HCT116 (cell line): Measurements from ENCODE around the gene EVI5. TPM values are rescaled to one million over a fixed set of nuclear protein-coding genes. Genes with fewer than 3 reads are reported as not detected.

ENCODE experiments used
- ATAC-seq: fragments of 200-7000 bp; cut with Tn5 transposase; 2 replicates; pipeline ENCODE4 v1.9.1; 2020; ENCODE audit warnings: mild to moderate bottlenecking, moderate library complexity
- BruUV-seq: library from RNA; stranded (reverse); fragments of 400-500 nt; replicated peaks from 2 replicates; lab custom pipeline; 2021; lab: Mats Ljungman, UMichigan
- CTCF ChIA-PET: fragments of 300-600 bp; sonication (Branson Sonifier 250); formaldehyde crosslinking; loops from one replicate; lab custom pipeline; 2021; ENCODE audit warnings: antibody characterized with exemption; lab: Charles Lee
- POLR2A ChIA-PET: fragments of 300-600, 350-600 bp; sonication (Branson Sonifier 250); formaldehyde crosslinking; loops from one replicate; lab custom pipeline; 2021; ENCODE audit warnings: antibody characterized with exemption; lab: Charles Lee
- RAD21 ChIA-PET, 2 experiments: fragments of 300-600 bp; sonication (Branson Sonifier 250); formaldehyde crosslinking; loops; one replicate each; lab custom pipeline; 2023; ENCODE audit warnings: low total read pairs in 2 of 2; ENCODE audit not compliant: uncharacterized antibody in 2 of 2, unreplicated experiment in 2 of 2, low non-redundant PET in 1 of 2; lab: Charles Lee
- DNase-seq: peaks from one replicate; pipeline ENCODE4 v3.0.0-alpha.2; 2010; ENCODE audit warnings: low read depth, low spot score
- H2AFZ ChIP-seq: fragments of 200-600 bp; shearing (Covaris generic), sonication (generic); 2 replicates; pipeline ENCODE4 v1.6.1; 2017; ENCODE audit warnings: low read depth, mixed run types, mixed read lengths, antibody characterized with exemption, low read length; ENCODE audit not compliant: poor library complexity, severe bottlenecking
- H3K27ac ChIP-seq: 2 replicates; pipeline ENCODE4 v1.5.1; 2012; ENCODE audit warnings: low read depth, low read length
- H3K27me3 ChIP-seq: fragments of 200-600 bp; sonication (generic); 2 replicates; pipeline ENCODE4 v1.6.1; 2016; ENCODE audit warnings: mixed run types, low read length, mixed read lengths; ENCODE audit not compliant: insufficient read depth
- H3K36me3 ChIP-seq, 2 experiments: fragments of 200-500 bp in 1 of 2; fragments of 200-600 bp in 1 of 2; sonication (Bioruptor generic) in 1 of 2; sonication (generic) in 1 of 2; 2 replicates each; pipeline versions ENCODE4 v1.5.1 to v1.6.1; 2014 to 2016; ENCODE audit warnings: low read length in 2 of 2, inconsistent platforms in 1 of 2, mixed read lengths in 1 of 2, mixed run types in 1 of 2; ENCODE audit not compliant: insufficient read depth in 2 of 2, control insufficient read depth in 1 of 2
- H3K4me1 ChIP-seq, 2 experiments: fragments of 200-600 bp in 1 of 2; sonication (generic) in 1 of 2; 2 replicates each; pipeline versions ENCODE4 v1.5.1 to v1.6.1; 2012 to 2017; ENCODE audit warnings: low read length in 2 of 2, inconsistent platforms in 1 of 2, mild to moderate bottlenecking in 1 of 2, mixed read lengths in 1 of 2, mixed run types in 1 of 2, moderate library complexity in 1 of 2; ENCODE audit not compliant: insufficient read depth in 2 of 2, control insufficient read depth in 1 of 2
- H3K4me2 ChIP-seq: fragments of 200-600 bp; sonication (generic); 2 replicates; pipeline ENCODE4 v1.6.1; 2017; ENCODE audit warnings: mixed run types, low read length, mixed read lengths
- H3K4me3 ChIP-seq, 2 experiments: fragments of 200-600 bp in 1 of 2; sonication (generic) in 1 of 2; replicated peaks in 1 of 2; 2 replicates each; pipeline ENCODE4 v1.5.1; 2011 to 2016; ENCODE audit warnings: low read length in 2 of 2, control low read depth in 1 of 2, low read depth in 1 of 2, mild to moderate bottlenecking in 1 of 2, mixed read lengths in 1 of 2, mixed run types in 1 of 2
- H3K79me2 ChIP-seq: fragments of 200-600 bp; sonication (generic); 2 replicates; pipeline ENCODE4 v1.6.1; 2017; ENCODE audit warnings: mild to moderate bottlenecking, mixed run types, low read length, moderate library complexity, mixed read lengths; ENCODE audit not compliant: insufficient read depth
- H3K9ac ChIP-seq: fragments of 200-600 bp; sonication (generic); 2 replicates; pipeline ENCODE4 v1.6.1; 2016; ENCODE audit warnings: low read length, mixed read lengths
- H3K9me2 ChIP-seq: fragments of 200-600 bp; sonication (generic), shearing (Covaris generic); 2 replicates; pipeline ENCODE4 v1.6.1; 2017; ENCODE audit warnings: mixed run types, mild to moderate bottlenecking, moderate library complexity; ENCODE audit not compliant: insufficient read depth
- H3K9me3 ChIP-seq, 2 experiments: fragments of 200-500 bp in 1 of 2; fragments of 200-600 bp in 1 of 2; sonication (Bioruptor generic) in 1 of 2; sonication (generic) in 1 of 2; 2 replicates each; pipeline ENCODE4 v1.6.1; 2014 to 2017; ENCODE audit warnings: low read length in 2 of 2, mixed read lengths in 2 of 2, inconsistent platforms in 1 of 2, low read depth in 1 of 2, mild to moderate bottlenecking in 1 of 2, mixed run types in 1 of 2, moderate library complexity in 1 of 2; ENCODE audit not compliant: control insufficient read depth in 1 of 2, insufficient read depth in 1 of 2
- H4K20me1 ChIP-seq: fragments of 200-600 bp; sonication (generic), shearing (Covaris generic); 2 replicates; pipeline ENCODE4 v1.6.1; 2017; ENCODE audit warnings: mixed run types, mild to moderate bottlenecking, moderate library complexity; ENCODE audit not compliant: insufficient read depth
- ATF3 ChIP-seq: IDR thresholded peaks from 2 replicates; pipeline ENCODE4 v1.6.1; 2012
- CEBPB ChIP-seq: IDR thresholded peaks from 2 replicates; pipeline ENCODE4 v1.6.1; 2012; ENCODE audit warnings: low read depth
- FOSL1 ChIP-seq: IDR thresholded peaks from 2 replicates; pipeline ENCODE4 v1.6.1; 2012; ENCODE audit warnings: low read depth
- JUND ChIP-seq: IDR thresholded peaks from 2 replicates; pipeline ENCODE4 v1.6.1; 2012
- MAX ChIP-seq: IDR thresholded peaks from 2 replicates; pipeline ENCODE4 v1.6.1; 2012
- POLR2A ChIP-seq: IDR thresholded peaks from 2 replicates; pipeline ENCODE4 v1.7.0; 2011; ENCODE audit warnings: borderline replicate concordance; ENCODE audit not compliant: insufficient read depth, insufficient read length; ENCODE audit errors: extremely low read depth
- SP1 ChIP-seq: IDR thresholded peaks from 2 replicates; pipeline ENCODE4 v1.6.1; 2012; ENCODE audit warnings: low read depth
- YY1 ChIP-seq: IDR thresholded peaks from 2 replicates; pipeline ENCODE4 v1.6.1; 2011; ENCODE audit warnings: low read length, low read depth, moderate library complexity, mild to moderate bottlenecking; ENCODE audit not compliant: insufficient replicate concordance; ENCODE audit errors: extremely low read depth
- ZBTB33 ChIP-seq: IDR thresholded peaks from 2 replicates; pipeline ENCODE4 v1.6.1; 2011; ENCODE audit warnings: mild to moderate bottlenecking, low read length, moderate library complexity; ENCODE audit not compliant: insufficient replicate concordance; ENCODE audit errors: extremely low read depth
- ZFX ChIP-seq: fragments of 450-650 bp; IDR thresholded peaks from 2 replicates; pipeline ENCODE4 v1.6.1; 2017
- ZNF274 ChIP-seq: fragments of 200-500 bp; sonication (Bioruptor generic); IDR thresholded peaks from 2 replicates; pipeline ENCODE4 v1.6.1; 2014; ENCODE audit warnings: mild to moderate bottlenecking, low read depth, low read length, inconsistent platforms
- intact Hi-C: fragments of 100-400 bp; cut with micrococcal nuclease; formaldehyde crosslinking; loops from 2 replicates; pipeline ENCODE4 v1.10.0; 2022
- total RNA-seq: library from RNA; stranded (reverse); gene quantifications from one replicate; pipeline ENCODE4 v1.2.1, GENCODE V29; 2021; ENCODE audit not compliant: unreplicated experiment

The EVI5 gene
- total RNA-seq, 1 experiment from 2014 or later: 21.8 TPM

GRCh38 chr1:92764116-92764515 is 20.8 kb downstream of the EVI5 start (continued):
- TF ChIP-seq ZBTB33 (no peak), MAX (no peak), YY1 (no peak), CEBPB (no peak), ZFX (no peak), FOSL1 (no peak), POLR2A (no peak)

- no peak overlapping the region for H3K4me2 ChIP-seq
- RAD21 ChIA-PET: no interaction called here
- CTCF ChIA-PET: interaction anchor here (1.7 kb wide), 1 partner anchor 13 kb away, joined by 6 read pairs; no protein-coding TSS in a partner anchor
Observed at GRCh38 chr1:92762355-92762754, 22.6 kb downstream of the EVI5 start.

More at GRCh38 chr1:92762355-92762754, 22.6 kb downstream of the EVI5 start:
- no peaks in the 10 kb centered on the region for H3K9me2 ChIP-seq
- BruUV-seq: no TSS peak
- no peak overlapping the region for H3K4me3 ChIP-seq
- H3K9ac ChIP-seq: no peak overlapping the region
- H3K9me3 ChIP-seq: no peaks in the 10 kb centered on the region
- no peaks in the 10 kb centered on the region for H3K36me3 ChIP-seq
- H3K4me1 ChIP-seq: no peaks in the 10 kb centered on the region
- POLR2A ChIA-PET: no interaction called here
- DNase-seq: no peak
- no peak overlapping the region for H2AFZ ChIP-seq
- no peak for ATAC-seq
- no peaks in the 10 kb centered on the region for H4K20me1 ChIP-seq
- H3K27me3 ChIP-seq: no peaks in the 10 kb centered on the region
- H3K79me2 ChIP-seq: 0 out of 2 replicates have a peak, but pooled peaks cover 14% of the 10 kb centered on the region
- no peak for TF ChIP-seq JUND
- no peak for TF ChIP-seq FOSL1
- TF ChIP-seq ZNF274: no peak
- no peak for TF ChIP-seq SP1
- TF ChIP-seq ATF3: no peak
- TF ChIP-seq, all 23 proteins: peak for 0
- H3K27ac ChIP-seq: no peak overlapping the region
- intact Hi-C loops: no loop called here
